Measurements from ENCODE around the gene MEGF11. TPM values are rescaled to one million over a fixed set of nuclear protein-coding genes. Genes with fewer than 3 reads are reported as not detected.

Gene MEGF11
- total and polyA plus RNA-seq, 8 donors: 2.6 to 17.4 (median 9.9) TPM; not detected in 1

- peaks cover 0 to 55% of the 10 kb centered on the region in 2 donors for H3K27me3 ChIP-seq
- intact Hi-C loops (cut with DNase I): no loop called here
- no peaks in the 10 kb centered on the region for H3K9me3 ChIP-seq
- no peaks in the 10 kb centered on the region for H3K4me1 ChIP-seq
- DNase-seq (no peak), ATAC-seq (no peak)
- H3K27ac ChIP-seq: no peak overlapping the region
- H3K4me3 ChIP-seq: no peak overlapping the region
- no peaks in the 10 kb centered on the region for H3K36me3 ChIP-seq
- TF ChIP-seq, protein P1, sequence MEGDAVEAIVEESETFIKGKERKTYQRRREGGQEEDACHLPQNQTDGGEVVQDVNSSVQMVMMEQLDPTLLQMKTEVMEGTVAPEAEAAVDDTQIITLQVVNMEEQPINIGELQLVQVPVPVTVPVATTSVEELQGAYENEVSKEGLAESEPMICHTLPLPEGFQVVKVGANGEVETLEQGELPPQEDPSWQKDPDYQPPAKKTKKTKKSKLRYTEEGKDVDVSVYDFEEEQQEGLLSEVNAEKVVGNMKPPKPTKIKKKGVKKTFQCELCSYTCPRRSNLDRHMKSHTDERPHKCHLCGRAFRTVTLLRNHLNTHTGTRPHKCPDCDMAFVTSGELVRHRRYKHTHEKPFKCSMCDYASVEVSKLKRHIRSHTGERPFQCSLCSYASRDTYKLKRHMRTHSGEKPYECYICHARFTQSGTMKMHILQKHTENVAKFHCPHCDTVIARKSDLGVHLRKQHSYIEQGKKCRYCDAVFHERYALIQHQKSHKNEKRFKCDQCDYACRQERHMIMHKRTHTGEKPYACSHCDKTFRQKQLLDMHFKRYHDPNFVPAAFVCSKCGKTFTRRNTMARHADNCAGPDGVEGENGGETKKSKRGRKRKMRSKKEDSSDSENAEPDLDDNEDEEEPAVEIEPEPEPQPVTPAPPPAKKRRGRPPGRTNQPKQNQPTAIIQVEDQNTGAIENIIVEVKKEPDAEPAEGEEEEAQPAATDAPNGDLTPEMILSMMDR (IDR thresholded peaks at IDR 0.05): no peak
Measured at GRCh38 chr15:66184492-66184891, 69.1 kb downstream of the MEGF11 start.

DNA sequence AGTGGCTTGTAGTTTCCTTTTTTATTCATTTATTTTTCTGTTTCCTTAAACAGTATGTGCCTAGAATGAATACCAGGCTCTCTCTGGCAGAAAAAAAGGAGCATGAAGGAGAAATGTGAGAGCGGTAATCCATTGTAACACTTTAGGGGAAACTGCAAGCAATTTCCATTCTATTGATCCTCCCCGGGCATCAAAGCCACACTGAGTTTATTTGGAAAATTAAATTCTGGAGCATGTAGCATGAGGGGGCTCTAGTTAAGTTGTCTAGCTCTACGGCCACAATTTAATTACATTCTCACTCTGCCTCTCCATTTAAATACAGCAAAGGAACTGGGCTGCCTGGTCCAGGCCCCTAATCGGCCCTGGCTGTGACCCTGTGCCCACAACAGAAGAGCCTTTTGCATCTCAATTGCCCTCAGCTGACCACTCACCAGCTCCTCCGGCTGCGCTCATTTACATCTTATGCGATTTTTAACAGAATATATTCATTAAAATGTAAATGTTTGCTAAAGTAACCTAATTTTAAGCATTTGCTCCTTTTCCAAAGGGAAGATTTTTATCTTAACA is 72.9 kb downstream of the MEGF11 start:
- H3K4me1 ChIP-seq: no peaks in the 10 kb centered on the region
- TF ChIP-seq, protein P1 (IDR thresholded peaks at IDR 0.05): no peak
- no peak overlapping the region for H3K27ac ChIP-seq
- H3K27me3 ChIP-seq: peaks cover 0 to 63% of the 10 kb centered on the region in 2 donors
- no peak for ATAC-seq
- intact Hi-C loops (cut with DNase I): no loop called here
- H3K36me3 ChIP-seq: no peaks in the 10 kb centered on the region
- no peak for DNase-seq
- H3K4me3 ChIP-seq: no peak overlapping the region
- no peaks in the 10 kb centered on the region for H3K9me3 ChIP-seq

- Histone ChIP-seq H3K4me1 (no peaks in the 10 kb centered on the region), H3K27me3 (peaks cover 0 to 50% of the 10 kb centered on the region in 2 donors), H3K9me3 (no peaks in the 10 kb centered on the region), H3K27ac (no peak overlapping the region), H3K4me3 (no peak overlapping the region), H3K36me3 (no peaks in the 10 kb centered on the region)
- ATAC-seq (no peak), DNase-seq (peak in 1 of 4 donors; percentile 18)
- TF ChIP-seq, protein P1 (IDR thresholded peaks at IDR 0.05): no peak
- intact Hi-C loops (cut with DNase I): no loop called here
Measured at GRCh38 chr15:66178531-66178910, 75.0 kb downstream of the MEGF11 start.

- Histone ChIP-seq H3K9me3 (no peaks in the 10 kb centered on the region), H3K27ac (no peak overlapping the region), H3K4me1 (no peaks in the 10 kb centered on the region), H3K36me3 (no peaks in the 10 kb centered on the region), H3K27me3 (peaks cover 0 to 26% of the 10 kb centered on the region in 2 donors), H3K4me3 (no peak overlapping the region)
- no peak for ATAC-seq
- TF ChIP-seq, protein P1 (IDR thresholded peaks at IDR 0.05): no peak
- no peak for DNase-seq
- intact Hi-C loops (cut with DNase I): no loop called here
Measured at GRCh38 chr15:66172324-66172980, 81.1 kb downstream of the MEGF11 start.

DNA sequence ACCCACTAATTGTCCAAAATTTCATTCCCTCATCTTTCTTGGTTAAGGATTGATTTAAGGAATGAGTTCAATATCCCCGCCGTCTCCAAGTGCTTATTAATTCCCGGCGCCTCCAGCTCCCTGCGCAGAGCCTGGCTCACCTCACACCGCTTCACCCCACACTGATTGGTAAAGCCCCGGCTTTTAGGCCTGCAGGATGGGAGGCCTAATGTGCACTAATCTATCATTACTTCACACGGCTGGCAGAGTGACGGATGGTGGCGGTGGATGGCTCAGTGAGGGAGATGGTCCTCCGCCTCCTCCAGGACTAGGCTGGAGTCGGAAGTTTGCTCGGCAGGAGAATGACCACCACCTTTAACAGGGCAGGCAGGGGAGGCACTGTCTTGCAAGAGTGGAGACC is 81.7 kb downstream of the MEGF11 start:
- H3K27me3 ChIP-seq: peaks cover 0 to 25% of the 10 kb centered on the region in 2 donors
- intact Hi-C loops (cut with DNase I): no loop called here
- H3K4me1 ChIP-seq: no peaks in the 10 kb centered on the region
- DNase-seq (no peak), ATAC-seq (no peak)
- H3K9me3 ChIP-seq: no peaks in the 10 kb centered on the region
- H3K27ac ChIP-seq: no peak overlapping the region
- TF ChIP-seq, protein P1 (IDR thresholded peaks at IDR 0.05): no peak
- no peaks in the 10 kb centered on the region for H3K36me3 ChIP-seq
- no peak overlapping the region for H3K4me3 ChIP-seq

Data from left lung (tissue), 10 donors.